HepG2 (cell line): ENCODE results near the gene TMEM33. TPM values are rescaled to one million over a fixed set of nuclear protein-coding genes. Genes with fewer than 3 reads are reported as not detected.
A peak's percentile ranks its signal among the peaks of the same experiment; 100 is the strongest.

Experiments used
- AKAP8 ChIP-seq: sonication (generic); formaldehyde crosslinking; IDR thresholded peaks from 2 replicates; pipeline ENCODE4 v1.5.1; 2020; ENCODE audit warnings: mild to moderate bottlenecking, missing genetic modification reagents
- ETV6 ChIP-seq: sonication (generic); formaldehyde crosslinking; conservative IDR thresholded peaks from 2 replicates; pipeline ENCODE4 v1.4.0; 2020; ENCODE audit warnings: missing genetic modification reagents
- GLI4 ChIP-seq: sonication (generic); formaldehyde crosslinking; IDR thresholded peaks from 2 replicates; pipeline ENCODE4 v1.5.1; 2020; ENCODE audit warnings: missing genetic modification reagents, mild to moderate bottlenecking, moderate library complexity, borderline replicate concordance
- HNF4G ChIP-seq, 2 experiments: sonication (generic) in 1 of 2; formaldehyde crosslinking in 1 of 2; IDR thresholded peaks; 2 replicates each; pipeline versions ENCODE4 v1.4.0 to v1.6.1; 2011 to 2020; ENCODE audit warnings: borderline replicate concordance in 2 of 2, low read depth in 2 of 2, mild to moderate bottlenecking in 2 of 2, low read length in 1 of 2, missing genetic modification reagents in 1 of 2, moderate library complexity in 1 of 2
- IRX3 ChIP-seq: sonication (generic); formaldehyde crosslinking; IDR thresholded peaks from 2 replicates; pipeline ENCODE4 v1.8.1; 2023; ENCODE audit warnings: mild to moderate bottlenecking, low read depth, missing genetic modification reagents, borderline replicate concordance
- MAZ ChIP-seq, 2 experiments: sonication (generic) in 1 of 2; formaldehyde crosslinking in 1 of 2; IDR thresholded peaks; 2 replicates each; pipeline versions ENCODE4 v1.5.0 to v1.6.1; 2012 to 2020; ENCODE audit warnings: low read depth in 2 of 2, mild to moderate bottlenecking in 2 of 2, borderline replicate concordance in 1 of 2, improper control_type of control experiment in 1 of 2, low read length in 1 of 2, missing genetic modification reagents in 1 of 2, moderate library complexity in 1 of 2
- MED8 ChIP-seq: sonication (generic); formaldehyde crosslinking; IDR thresholded peaks from 2 replicates; pipeline ENCODE4 v1.8.1; 2023; ENCODE audit warnings: mild to moderate bottlenecking, missing genetic modification reagents; ENCODE audit not compliant: insufficient replicate concordance
- MEIS1 ChIP-seq: sonication (generic); formaldehyde crosslinking; IDR thresholded peaks from 2 replicates; pipeline ENCODE4 v1.9.0; 2021; ENCODE audit warnings: mild to moderate bottlenecking, missing genetic modification reagents, moderate library complexity, borderline replicate concordance
- MXD3 ChIP-seq: IDR thresholded peaks from 2 replicates; pipeline ENCODE4 v1.6.1; 2016; ENCODE audit warnings: mild to moderate bottlenecking, missing biosample characterization, missing genetic modification reagents
- NCOA1 ChIP-seq: sonication (generic); formaldehyde crosslinking; IDR thresholded peaks from 2 replicates; pipeline ENCODE4 v1.9.0; 2021; ENCODE audit warnings: missing genetic modification reagents
- NONO ChIP-seq, 2 experiments: fragments of 450-650 bp in 1 of 2; sonication (generic) in 1 of 2; formaldehyde crosslinking in 1 of 2; IDR thresholded peaks in 1 of 2; conservative IDR thresholded peaks in 1 of 2; 2 replicates each; pipeline versions ENCODE4 v1.6.1 to v1.8.0; 2017 to 2022; ENCODE audit warnings: mild to moderate bottlenecking in 1 of 2, missing genetic modification reagents in 1 of 2, moderate library complexity in 1 of 2
- RERE ChIP-seq: IDR thresholded peaks from 2 replicates; pipeline ENCODE4 v1.6.1; 2016; ENCODE audit warnings: low read depth, missing genetic modification reagents, missing compliant biosample characterization
- UBTF ChIP-seq: sonication (generic); formaldehyde crosslinking; IDR thresholded peaks from 2 replicates; pipeline ENCODE4 v1.4.0; 2020; ENCODE audit warnings: mild to moderate bottlenecking, missing genetic modification reagents
- ZNF263 ChIP-seq: sonication (generic); formaldehyde crosslinking; IDR thresholded peaks from 2 replicates; pipeline ENCODE4 v1.4.0; 2020; ENCODE audit warnings: missing genetic modification reagents
- ZNF296 ChIP-seq: sonication (generic); formaldehyde crosslinking; conservative IDR thresholded peaks from 2 replicates; pipeline ENCODE4 v1.5.0; 2020; ENCODE audit warnings: mild to moderate bottlenecking, missing genetic modification reagents
- ZNF382 ChIP-seq: sonication (generic); formaldehyde crosslinking; IDR thresholded peaks from 2 replicates; pipeline ENCODE4 v1.5.0; 2020; ENCODE audit warnings: missing genetic modification reagents, mild to moderate bottlenecking, borderline replicate concordance
- ZNF720 ChIP-seq: sonication (generic); formaldehyde crosslinking; IDR thresholded peaks from 2 replicates; pipeline ENCODE4 v1.4.0; 2020; ENCODE audit warnings: missing genetic modification reagents
- polyA plus RNA-seq, 8 experiments: library from polyadenylated mRNA; depleted of rRNA in 3 of 8; stranded (reverse) in 7 of 8; unstranded in 1 of 8; fragments of >200 nt; fragmentation: Illumina TruSeq in 4 of 8; extraction: Trizol in 4 of 8; gene quantifications; 2 replicates each; pipeline versions ENCODE4 v1.2.1 to v1.2.3, GENCODE V29; 2011 to 2016; ENCODE audit warnings: low read depth in 4 of 8, missing spikeins in 1 of 8, mixed read lengths in 1 of 8; ENCODE audit not compliant: insufficient read depth in 1 of 8
- total RNA-seq, 5 experiments: library from RNA; depleted of rRNA; stranded (reverse); fragments of >200 nt; fragmentation: Illumina TruSeq; extraction: Trizol; gene quantifications; 2 replicates each; pipeline ENCODE4 v1.2.3, GENCODE V29; 2016; ENCODE audit warnings: low read depth in 1 of 5

The TMEM33 gene
- total and polyA plus RNA-seq, 2 of the 13 experiments (the other 11 are each of a cell fraction or from before 2014, with no cell fraction given), result 36.1 to 66.6 TPM

GRCh38 chr4:41934901-41935651 lies at the start of gene TMEM33 (continued):
- TF ChIP-seq IRX3 (CRISPR knock-in tag) (no peak), MEIS1 (CRISPR knock-in tag) (no peak), MAZ (IDR thresholded peaks at IDR 0.05; ENCODE audit: borderline replicate concordance, low read depth, low read length) (peak; percentile 82; the same call in 1 of the 2 replicates), MAZ (CRISPR knock-in tag; IDR thresholded peaks at IDR 0.05; ENCODE audit: low read depth) (peak; percentile 67), NONO (IDR thresholded peaks at IDR 0.05) (no peak), NONO (CRISPR knock-in tag; conservative IDR thresholded peaks at IDR 0.05) (peak; percentile 56; the same call in 1 of the 2 replicates), ZNF296 (CRISPR knock-in tag) (no peak), NCOA1 (CRISPR knock-in tag) (peak; percentile 69; the same call in 1 of the 2 replicates), RERE (no peak), UBTF (CRISPR knock-in tag) (peak; percentile 79), MXD3 (CRISPR knock-in tag) (0 out of 2 replicates have a peak, but pooled peaks have one; percentile 44), ZNF382 (no peak), ZNF263 (CRISPR knock-in tag) (0 out of 2 replicates have a peak, but pooled peaks have one; percentile 11), MED8 (CRISPR knock-in tag) (no peak), ZNF720 (CRISPR knock-in tag) (no peak), GLI4 (CRISPR knock-in tag) (peak; percentile 42; the same call in 1 of the 2 replicates), ETV6 (CRISPR knock-in tag) (peak; percentile 30; the same call in 1 of the 2 replicates), AKAP8 (CRISPR knock-in tag) (no peak), HNF4G (IDR thresholded peaks at IDR 0.05; ENCODE audit: borderline replicate concordance, low read depth, low read length) (no peak), HNF4G (CRISPR knock-in tag; IDR thresholded peaks at IDR 0.05; ENCODE audit: borderline replicate concordance, low read depth) (no peak; the same call in 1 of the 2 replicates)
